Mesothelial cell of epicardium (in vitro differentiated cells): ENCODE measurements around the gene CLDN10. TPM values are rescaled to one million over a fixed set of nuclear protein-coding genes. Genes with fewer than 3 reads are reported as not detected.

Experiments used
- DNase-seq, 2 experiments: peaks; one replicate each; pipeline ENCODE4 v3.0.0; 2021; ENCODE audit warnings: low spot score in 2 of 2; ENCODE audit not compliant: unreplicated experiment in 2 of 2
- H3K27ac Mint-ChIP-seq: 2 replicates; pipeline ENCODE4 v1.8.0; 2021; ENCODE audit warnings: mixed read lengths
- H3K27me3 Mint-ChIP-seq: 2 replicates; pipeline ENCODE4 v1.8.0; 2021; ENCODE audit warnings: low read depth, mixed read lengths
- H3K36me3 Mint-ChIP-seq: 2 replicates; pipeline ENCODE4 v1.8.0; 2021; ENCODE audit warnings: mixed read lengths
- H3K4me1 Mint-ChIP-seq: 2 replicates; pipeline ENCODE4 v1.8.0; 2021; ENCODE audit warnings: mixed read lengths
- H3K4me3 Mint-ChIP-seq: 2 replicates; pipeline ENCODE4 v1.8.0; 2021; ENCODE audit warnings: mild to moderate bottlenecking, moderate library complexity, mixed read lengths
- H3K9me3 Mint-ChIP-seq: 2 replicates; pipeline ENCODE4 v1.8.0; 2021; ENCODE audit warnings: mixed read lengths
- total RNA-seq: library from RNA; stranded (reverse); gene quantifications from 3 replicates; pipeline ENCODE4 v1.2.1, GENCODE V29; 2021
- TF ChIP-seq, protein P1 (sequence below): fragments of 200-600 bp; sonication (generic); IDR thresholded peaks from one replicate; pipeline ENCODE4 v1.5.0; 2021; ENCODE audit warnings: antibody characterized with exemption; ENCODE audit not compliant: unreplicated experiment

CLDN10 gene
- total RNA-seq, 1 donor from 2014 or later = 1.5 TPM

DNA sequence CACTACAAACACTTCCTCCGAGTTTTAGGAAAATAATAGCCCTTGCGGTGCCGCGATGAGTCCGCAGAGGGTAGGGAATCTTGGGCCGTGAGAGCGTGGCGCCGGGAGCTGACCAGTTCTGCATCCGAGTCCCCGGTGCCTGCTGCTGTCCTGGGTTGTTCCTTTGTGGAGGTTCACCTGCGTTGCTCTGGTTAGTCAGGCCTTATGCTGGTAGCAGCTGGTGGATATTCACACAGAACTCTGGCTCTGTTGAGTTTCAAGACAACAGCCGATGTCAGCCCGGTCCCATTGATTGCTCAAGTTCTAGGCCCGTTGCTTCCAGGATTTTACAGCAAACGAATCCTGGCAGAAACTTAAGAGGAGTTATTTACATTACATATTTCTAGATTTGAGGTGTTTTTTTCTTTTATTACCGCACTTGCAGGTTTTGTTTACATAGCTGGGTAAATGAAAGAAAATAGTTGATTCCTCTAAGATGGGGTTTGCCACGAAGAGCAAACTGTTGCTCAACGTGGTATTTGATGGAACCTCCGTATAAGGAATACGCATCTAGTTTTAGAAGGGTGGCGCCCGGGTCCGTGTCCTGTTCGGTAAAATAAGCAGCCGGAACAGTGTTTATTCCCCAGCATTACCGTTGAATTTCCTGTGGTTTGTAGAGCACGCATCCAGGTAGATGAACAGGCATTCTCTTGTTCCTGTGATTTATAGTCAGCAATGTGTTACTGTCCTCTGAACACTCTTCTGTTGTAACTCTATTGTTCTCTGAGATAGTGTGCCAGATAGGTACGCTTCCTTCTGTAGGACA, 1.3 kb downstream of the CLDN10 start:
- no peaks in the 10 kb centered on the region for H3K36me3 Mint-ChIP-seq
- peak overlapping the region; percentile 71 for H3K4me3 Mint-ChIP-seq
- peaks cover 45% of the 10 kb centered on the region for H3K27me3 Mint-ChIP-seq
- TF ChIP-seq, protein P1, sequence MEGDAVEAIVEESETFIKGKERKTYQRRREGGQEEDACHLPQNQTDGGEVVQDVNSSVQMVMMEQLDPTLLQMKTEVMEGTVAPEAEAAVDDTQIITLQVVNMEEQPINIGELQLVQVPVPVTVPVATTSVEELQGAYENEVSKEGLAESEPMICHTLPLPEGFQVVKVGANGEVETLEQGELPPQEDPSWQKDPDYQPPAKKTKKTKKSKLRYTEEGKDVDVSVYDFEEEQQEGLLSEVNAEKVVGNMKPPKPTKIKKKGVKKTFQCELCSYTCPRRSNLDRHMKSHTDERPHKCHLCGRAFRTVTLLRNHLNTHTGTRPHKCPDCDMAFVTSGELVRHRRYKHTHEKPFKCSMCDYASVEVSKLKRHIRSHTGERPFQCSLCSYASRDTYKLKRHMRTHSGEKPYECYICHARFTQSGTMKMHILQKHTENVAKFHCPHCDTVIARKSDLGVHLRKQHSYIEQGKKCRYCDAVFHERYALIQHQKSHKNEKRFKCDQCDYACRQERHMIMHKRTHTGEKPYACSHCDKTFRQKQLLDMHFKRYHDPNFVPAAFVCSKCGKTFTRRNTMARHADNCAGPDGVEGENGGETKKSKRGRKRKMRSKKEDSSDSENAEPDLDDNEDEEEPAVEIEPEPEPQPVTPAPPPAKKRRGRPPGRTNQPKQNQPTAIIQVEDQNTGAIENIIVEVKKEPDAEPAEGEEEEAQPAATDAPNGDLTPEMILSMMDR = no peak
- H3K27ac Mint-ChIP-seq = no peak overlapping the region
- DNase-seq = peak in 1 of 2 experiments; percentile 42
- H3K4me1 Mint-ChIP-seq = peaks cover 9% of the 10 kb centered on the region
- H3K9me3 Mint-ChIP-seq = peaks cover 4% of the 10 kb centered on the region

DNA sequence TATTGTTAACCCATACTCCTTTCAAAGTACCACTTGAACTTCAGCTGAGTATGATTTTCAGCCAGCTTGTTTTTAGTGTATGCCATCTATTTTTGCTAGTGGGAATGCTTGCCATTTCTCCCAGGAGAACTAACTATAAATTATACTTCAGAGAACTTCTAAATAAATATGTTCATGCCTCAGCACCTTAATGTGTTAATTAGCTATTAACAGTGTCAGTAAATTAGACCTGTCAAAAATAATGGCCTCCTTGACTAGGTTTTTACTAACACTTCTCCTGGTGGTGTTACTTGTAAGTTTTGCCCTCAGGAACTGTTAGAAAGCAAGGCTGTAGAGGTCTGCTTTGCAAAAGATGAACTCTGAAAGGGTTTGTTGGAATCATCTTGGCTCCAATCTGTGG, 4.5 kb downstream of the CLDN10 start:
- Mint-ChIP-seq H3K9me3 (peaks cover 4% of the 10 kb centered on the region), H3K4me1 (peaks cover 5% of the 10 kb centered on the region), H3K36me3 (no peaks in the 10 kb centered on the region), H3K27ac (no peak overlapping the region), H3K27me3 (peaks cover 28% of the 10 kb centered on the region), H3K4me3 (no peak overlapping the region)
- TF ChIP-seq, protein P1 = no peak
- DNase-seq = no peak

DNA sequence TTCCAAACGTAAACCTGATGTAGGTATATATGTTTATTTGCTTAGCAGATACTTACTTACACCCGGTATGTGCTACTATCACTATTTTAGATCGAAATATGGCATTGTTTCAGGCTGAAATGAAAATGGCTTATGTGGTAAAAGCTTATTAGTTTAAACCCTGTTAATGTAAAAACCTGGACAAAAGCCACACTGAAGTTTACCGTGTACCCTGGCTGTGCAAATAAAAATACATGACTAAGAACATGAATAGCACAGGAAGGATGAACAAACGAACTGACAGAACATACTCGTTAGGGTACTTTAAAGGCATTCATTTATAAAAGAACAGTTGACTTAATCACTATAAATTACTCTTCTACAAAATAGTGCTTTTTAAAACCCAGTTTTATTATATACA, 6.6 kb downstream of the CLDN10 start:
- H3K36me3 Mint-ChIP-seq = no peaks in the 10 kb centered on the region
- peaks cover 4% of the 10 kb centered on the region for H3K9me3 Mint-ChIP-seq
- TF ChIP-seq, protein P1 = no peak
- no peak overlapping the region for H3K27ac Mint-ChIP-seq
- no peak overlapping the region for H3K4me3 Mint-ChIP-seq
- H3K4me1 Mint-ChIP-seq = no peaks in the 10 kb centered on the region
- no peak for DNase-seq
- H3K27me3 Mint-ChIP-seq = peaks cover 11% of the 10 kb centered on the region

DNA sequence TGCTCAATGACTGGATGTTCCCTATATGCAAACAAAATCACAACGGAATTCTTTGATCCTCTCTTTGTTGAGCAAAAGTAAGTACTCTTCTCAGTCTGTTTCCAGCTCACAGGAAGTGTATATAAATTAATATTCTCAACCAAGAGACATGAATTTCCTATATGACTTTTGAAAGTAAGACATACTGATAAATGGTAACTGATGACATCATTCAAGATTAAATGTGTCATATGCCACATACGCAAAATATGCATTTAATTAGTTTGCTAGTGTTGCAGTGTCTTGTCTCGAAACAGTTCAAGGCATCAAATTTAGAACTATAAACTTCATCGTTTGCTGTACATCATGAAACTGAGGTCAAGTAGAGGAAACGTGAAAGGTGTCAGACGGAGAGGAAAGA, 7.9 kb downstream of the CLDN10 start:
- no peaks in the 10 kb centered on the region for H3K36me3 Mint-ChIP-seq

DNA sequence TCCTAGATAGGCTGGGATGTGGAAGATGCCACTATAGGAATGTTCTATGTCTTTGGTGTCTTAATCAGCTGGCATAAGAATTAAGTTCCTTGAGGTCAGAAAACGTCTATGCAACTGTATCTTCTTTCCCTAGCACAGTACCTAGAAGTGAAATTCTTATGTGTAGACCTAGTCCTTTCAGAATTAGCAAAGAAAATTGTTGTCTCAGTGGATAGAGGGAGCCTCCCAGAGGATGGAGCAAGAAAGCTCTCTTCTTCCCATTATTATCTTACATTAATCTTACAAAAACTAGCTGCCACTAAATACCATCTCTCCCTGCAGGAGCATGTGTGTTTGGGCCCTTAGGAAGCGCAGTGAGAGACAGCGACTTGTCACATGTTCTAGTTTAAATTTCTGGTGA, 11.6 kb downstream of the CLDN10 start:
- Mint-ChIP-seq H3K4me3 (no peak overlapping the region), H3K9me3 (peaks cover 15% of the 10 kb centered on the region), H3K4me1 (no peaks in the 10 kb centered on the region), H3K27ac (no peak overlapping the region), H3K27me3 (no peaks in the 10 kb centered on the region), H3K36me3 (no peaks in the 10 kb centered on the region)
- DNase-seq = no peak
- TF ChIP-seq, protein P1 = no peak

More for the DNA sequence above, 7.9 kb downstream of the CLDN10 start:
- DNase-seq = no peak
- Mint-ChIP-seq H3K27me3 (peaks cover 3% of the 10 kb centered on the region), H3K9me3 (peaks cover 2% of the 10 kb centered on the region), H3K4me1 (no peaks in the 10 kb centered on the region), H3K4me3 (no peak overlapping the region), H3K27ac (no peak overlapping the region)
- TF ChIP-seq, protein P1 = no peak
